GM23338 (cell line): ENCODE data around the gene CANX. TPM values are rescaled to one million over a fixed set of nuclear protein-coding genes. Genes with fewer than 3 reads are reported as not detected.

Experiments used
- ATAC-seq: fragments of 200-7000 bp; cut with Tn5 transposase; 3 replicates; pipeline ENCODE4 v1.9.1; 2020
- DNase-seq: peaks from one replicate; pipeline ENCODE4 v3.0.0-alpha.2; 2015; ENCODE audit warnings: low spot score
- H2AFZ ChIP-seq: fragments of 200-600 bp; sonication (generic); 2 replicates; pipeline ENCODE4 v1.8.0; 2016; ENCODE audit warnings: antibody characterized with exemption, mild to moderate bottlenecking, moderate library complexity
- H3F3A ChIP-seq: fragments of 200-600 bp; sonication (generic); replicated peaks from 2 replicates; pipeline ENCODE4 v1.8.0; 2017; ENCODE audit warnings: antibody characterized with exemption, mixed run types, low read depth
- H3K27ac ChIP-seq: fragments of 200-600 bp; sonication (generic); 2 replicates; pipeline ENCODE4 v1.6.1; 2016; ENCODE audit warnings: low read depth
- H3K27me3 ChIP-seq: fragments of 200-600 bp; sonication (generic); 2 replicates; pipeline ENCODE4 v1.8.0; 2016; ENCODE audit warnings: mild to moderate bottlenecking, mixed run types, moderate library complexity; ENCODE audit not compliant: insufficient read depth
- H3K36me3 ChIP-seq: fragments of 200-600 bp; sonication (generic); 2 replicates; pipeline ENCODE4 v1.8.0; 2016; ENCODE audit warnings: mild to moderate bottlenecking; ENCODE audit not compliant: insufficient read depth
- H3K4me1 ChIP-seq: fragments of 200-600 bp; sonication (generic); 2 replicates; pipeline ENCODE4 v1.8.0; 2016; ENCODE audit warnings: mild to moderate bottlenecking, moderate library complexity; ENCODE audit not compliant: insufficient read depth
- H3K4me2 ChIP-seq: fragments of 200-600 bp; sonication (generic); 2 replicates; pipeline ENCODE4 v1.7.1; 2017; ENCODE audit warnings: mixed run types
- H3K4me3 ChIP-seq: fragments of 200-600 bp; sonication (generic); 2 replicates; pipeline ENCODE4 v1.6.1; 2016; ENCODE audit warnings: mixed run types
- H3K79me2 ChIP-seq: fragments of 200-600 bp; sonication (generic); replicated peaks from 2 replicates; pipeline ENCODE4 v1.8.0; 2017; ENCODE audit warnings: mild to moderate bottlenecking; ENCODE audit not compliant: insufficient read depth
- H3K9me2 ChIP-seq: fragments of 200-600 bp; sonication (generic); 2 replicates; pipeline ENCODE4 v1.8.0; 2017; ENCODE audit not compliant: insufficient read depth
- H4K20me1 ChIP-seq: fragments of 200-600 bp; sonication (generic); replicated peaks from 2 replicates; pipeline ENCODE4 v1.8.0; 2017; ENCODE audit warnings: mild to moderate bottlenecking; ENCODE audit not compliant: insufficient read depth
- H3K27ac Mint-ChIP-seq: 2 replicates; pipeline ENCODE4 v1.8.0; 2020; ENCODE audit warnings: inconsistent platforms, mild to moderate bottlenecking, moderate library complexity, mixed read lengths
- H3K27me3 Mint-ChIP-seq: 3 replicates; pipeline ENCODE4 v1.8.0; 2022; ENCODE audit warnings: low read depth, mild to moderate bottlenecking, moderate library complexity, mixed read lengths, inconsistent platforms; ENCODE audit not compliant: insufficient read depth, poor library complexity
- H3K36me3 Mint-ChIP-seq: 3 replicates; pipeline ENCODE4 v1.8.0; 2021; ENCODE audit warnings: low read depth, mild to moderate bottlenecking, inconsistent platforms, moderate library complexity, mixed read lengths
- H3K4me1 Mint-ChIP-seq: 3 replicates; pipeline ENCODE4 v1.8.0; 2020; ENCODE audit warnings: mild to moderate bottlenecking, inconsistent platforms, mixed read lengths
- H3K4me3 Mint-ChIP-seq: 3 replicates; pipeline ENCODE4 v1.8.0; 2021; ENCODE audit warnings: moderate library complexity, mild to moderate bottlenecking, inconsistent platforms, mixed read lengths
- H3K9me3 Mint-ChIP-seq: 3 replicates; pipeline ENCODE4 v1.8.0; 2020; ENCODE audit warnings: moderate library complexity, mild to moderate bottlenecking, inconsistent platforms, mixed read lengths
- CREB1 ChIP-seq: fragments of 250-450 bp; sonication (Bioruptor Pico); IDR thresholded peaks from 2 replicates; pipeline ENCODE4 v1.5.0; 2020; ENCODE audit warnings: low read depth, mild to moderate bottlenecking, moderate library complexity
- EZH2 ChIP-seq: fragments of 200-600 bp; sonication (generic); IDR thresholded peaks from one replicate; pipeline ENCODE4 v1.8.0; 2017; ENCODE audit warnings: antibody characterized with exemption, mild to moderate bottlenecking, low read depth; ENCODE audit not compliant: unreplicated experiment
- JUNB ChIP-seq: IDR thresholded peaks from one replicate; pipeline ENCODE4 v1.6.1; 2016; ENCODE audit warnings: antibody characterized with exemption; ENCODE audit not compliant: unreplicated experiment
- POLR2AphosphoS5 ChIP-seq: IDR thresholded peaks from 2 replicates; pipeline ENCODE4 v1.6.1; 2016; ENCODE audit warnings: antibody characterized with exemption, low read depth
- ZNF114 ChIP-seq: fragments of 250-450 bp; sonication (Bioruptor Pico); IDR thresholded peaks from 2 replicates; pipeline ENCODE4 v1.5.0; 2020; ENCODE audit warnings: mild to moderate bottlenecking, moderate library complexity
- ZNF331 ChIP-seq: fragments of 250-450 bp; sonication (Bioruptor Pico); IDR thresholded peaks from 2 replicates; pipeline ENCODE4 v1.5.0; 2020; ENCODE audit warnings: low read depth, mild to moderate bottlenecking, moderate library complexity
- polyA plus RNA-seq: library from polyadenylated mRNA; unstranded; fragments of >200 nt; fragmentation: Nextera tagmentation; extraction: Ambion mirVana; gene quantifications from 2 replicates; pipeline ENCODE4 v1.2.1, GENCODE V29; 2016
- total RNA-seq: library from RNA; depleted of rRNA; stranded (reverse); fragments of >200 nt; shearing (Covaris generic); gene quantifications from 2 replicates; pipeline ENCODE4 v1.2.3, GENCODE V29; 2014
- TF ChIP-seq, protein P1 (sequence below): IDR thresholded peaks from 2 replicates; pipeline ENCODE4 v1.6.1; 2016; ENCODE audit warnings: antibody characterized with exemption
- TF ChIP-seq, protein P2 (sequence below): fragments of 250-450 bp; sonication (Bioruptor Pico); IDR thresholded peaks from 2 replicates; pipeline ENCODE4 v1.5.0; 2020; ENCODE audit warnings: mild to moderate bottlenecking, moderate library complexity
- TF ChIP-seq, protein P3 (sequence below), 2 experiments: fragments of 200-600 bp in 1 of 2; sonication (generic) in 1 of 2; conservative IDR thresholded peaks; 2 replicates each; pipeline versions ENCODE4 v1.5.1 to v1.6.1; 2016 to 2017; ENCODE audit warnings: antibody characterized with exemption in 2 of 2, low read depth in 2 of 2, mild to moderate bottlenecking in 2 of 2, moderate library complexity in 1 of 2
- TF ChIP-seq, protein P4 (sequence below): IDR thresholded peaks from one replicate; pipeline ENCODE4 v1.6.1; 2018; ENCODE audit warnings: antibody characterized with exemption; ENCODE audit not compliant: unreplicated experiment

Gene CANX
- total and polyA plus RNA-seq, 2 experiments from 2014 or later: 177 to 530 TPM

DNA sequence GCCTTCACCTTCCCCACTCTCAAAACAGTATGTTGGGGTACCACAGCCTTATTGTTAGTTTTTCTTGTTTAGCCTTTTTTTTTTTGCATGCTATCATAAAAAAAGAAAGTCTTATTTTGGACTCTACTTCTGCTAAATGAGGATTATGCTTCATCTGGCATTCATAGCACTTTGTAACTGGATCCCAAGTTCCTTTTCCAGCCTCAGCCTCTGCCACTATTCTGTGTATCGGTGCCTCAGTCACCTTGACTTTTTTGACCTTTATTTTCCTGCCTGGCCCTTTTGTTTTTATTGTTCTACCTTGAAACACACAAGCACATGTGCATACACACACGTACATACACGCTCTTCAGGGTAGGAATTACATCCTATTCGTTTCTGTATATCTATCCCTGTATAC is 25.4 kb downstream of the CANX start:
- H3K4me3 ChIP-seq: no peak overlapping the region
- DNase-seq (no peak), ATAC-seq (no peak)
- Mint-ChIP-seq H3K27ac (no peak overlapping the region), H3K4me1 (no peaks in the 10 kb centered on the region), H3K36me3 (peaks cover 90% of the 10 kb centered on the region), H3K9me3 (no peaks in the 10 kb centered on the region), H3K4me3 (no peak overlapping the region), H3K27me3 (peaks cover 2% of the 10 kb centered on the region)
- H3K27me3 ChIP-seq: no peaks in the 10 kb centered on the region
- H3K9me2 ChIP-seq: no peaks in the 10 kb centered on the region
- peaks cover 19% of the 10 kb centered on the region; the same call in 1 of the 2 replicates for H3K79me2 ChIP-seq
- no peak overlapping the region for H2AFZ ChIP-seq
- peaks cover 54% of the 10 kb centered on the region for H3F3A ChIP-seq
- peaks cover 41% of the 10 kb centered on the region for H4K20me1 ChIP-seq
- peak overlapping the region; percentile 77 for H3K27ac ChIP-seq
- peaks cover 95% of the 10 kb centered on the region for H3K36me3 ChIP-seq
- no peak overlapping the region for H3K4me2 ChIP-seq
- H3K4me1 ChIP-seq: no peaks in the 10 kb centered on the region
- TF ChIP-seq JUNB: no peak
- TF ChIP-seq, protein P1, sequence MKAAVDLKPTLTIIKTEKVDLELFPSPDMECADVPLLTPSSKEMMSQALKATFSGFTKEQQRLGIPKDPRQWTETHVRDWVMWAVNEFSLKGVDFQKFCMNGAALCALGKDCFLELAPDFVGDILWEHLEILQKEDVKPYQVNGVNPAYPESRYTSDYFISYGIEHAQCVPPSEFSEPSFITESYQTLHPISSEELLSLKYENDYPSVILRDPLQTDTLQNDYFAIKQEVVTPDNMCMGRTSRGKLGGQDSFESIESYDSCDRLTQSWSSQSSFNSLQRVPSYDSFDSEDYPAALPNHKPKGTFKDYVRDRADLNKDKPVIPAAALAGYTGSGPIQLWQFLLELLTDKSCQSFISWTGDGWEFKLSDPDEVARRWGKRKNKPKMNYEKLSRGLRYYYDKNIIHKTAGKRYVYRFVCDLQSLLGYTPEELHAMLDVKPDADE: no peak
- TF ChIP-seq POLR2AphosphoS5: no peak
- TF ChIP-seq, protein P2, sequence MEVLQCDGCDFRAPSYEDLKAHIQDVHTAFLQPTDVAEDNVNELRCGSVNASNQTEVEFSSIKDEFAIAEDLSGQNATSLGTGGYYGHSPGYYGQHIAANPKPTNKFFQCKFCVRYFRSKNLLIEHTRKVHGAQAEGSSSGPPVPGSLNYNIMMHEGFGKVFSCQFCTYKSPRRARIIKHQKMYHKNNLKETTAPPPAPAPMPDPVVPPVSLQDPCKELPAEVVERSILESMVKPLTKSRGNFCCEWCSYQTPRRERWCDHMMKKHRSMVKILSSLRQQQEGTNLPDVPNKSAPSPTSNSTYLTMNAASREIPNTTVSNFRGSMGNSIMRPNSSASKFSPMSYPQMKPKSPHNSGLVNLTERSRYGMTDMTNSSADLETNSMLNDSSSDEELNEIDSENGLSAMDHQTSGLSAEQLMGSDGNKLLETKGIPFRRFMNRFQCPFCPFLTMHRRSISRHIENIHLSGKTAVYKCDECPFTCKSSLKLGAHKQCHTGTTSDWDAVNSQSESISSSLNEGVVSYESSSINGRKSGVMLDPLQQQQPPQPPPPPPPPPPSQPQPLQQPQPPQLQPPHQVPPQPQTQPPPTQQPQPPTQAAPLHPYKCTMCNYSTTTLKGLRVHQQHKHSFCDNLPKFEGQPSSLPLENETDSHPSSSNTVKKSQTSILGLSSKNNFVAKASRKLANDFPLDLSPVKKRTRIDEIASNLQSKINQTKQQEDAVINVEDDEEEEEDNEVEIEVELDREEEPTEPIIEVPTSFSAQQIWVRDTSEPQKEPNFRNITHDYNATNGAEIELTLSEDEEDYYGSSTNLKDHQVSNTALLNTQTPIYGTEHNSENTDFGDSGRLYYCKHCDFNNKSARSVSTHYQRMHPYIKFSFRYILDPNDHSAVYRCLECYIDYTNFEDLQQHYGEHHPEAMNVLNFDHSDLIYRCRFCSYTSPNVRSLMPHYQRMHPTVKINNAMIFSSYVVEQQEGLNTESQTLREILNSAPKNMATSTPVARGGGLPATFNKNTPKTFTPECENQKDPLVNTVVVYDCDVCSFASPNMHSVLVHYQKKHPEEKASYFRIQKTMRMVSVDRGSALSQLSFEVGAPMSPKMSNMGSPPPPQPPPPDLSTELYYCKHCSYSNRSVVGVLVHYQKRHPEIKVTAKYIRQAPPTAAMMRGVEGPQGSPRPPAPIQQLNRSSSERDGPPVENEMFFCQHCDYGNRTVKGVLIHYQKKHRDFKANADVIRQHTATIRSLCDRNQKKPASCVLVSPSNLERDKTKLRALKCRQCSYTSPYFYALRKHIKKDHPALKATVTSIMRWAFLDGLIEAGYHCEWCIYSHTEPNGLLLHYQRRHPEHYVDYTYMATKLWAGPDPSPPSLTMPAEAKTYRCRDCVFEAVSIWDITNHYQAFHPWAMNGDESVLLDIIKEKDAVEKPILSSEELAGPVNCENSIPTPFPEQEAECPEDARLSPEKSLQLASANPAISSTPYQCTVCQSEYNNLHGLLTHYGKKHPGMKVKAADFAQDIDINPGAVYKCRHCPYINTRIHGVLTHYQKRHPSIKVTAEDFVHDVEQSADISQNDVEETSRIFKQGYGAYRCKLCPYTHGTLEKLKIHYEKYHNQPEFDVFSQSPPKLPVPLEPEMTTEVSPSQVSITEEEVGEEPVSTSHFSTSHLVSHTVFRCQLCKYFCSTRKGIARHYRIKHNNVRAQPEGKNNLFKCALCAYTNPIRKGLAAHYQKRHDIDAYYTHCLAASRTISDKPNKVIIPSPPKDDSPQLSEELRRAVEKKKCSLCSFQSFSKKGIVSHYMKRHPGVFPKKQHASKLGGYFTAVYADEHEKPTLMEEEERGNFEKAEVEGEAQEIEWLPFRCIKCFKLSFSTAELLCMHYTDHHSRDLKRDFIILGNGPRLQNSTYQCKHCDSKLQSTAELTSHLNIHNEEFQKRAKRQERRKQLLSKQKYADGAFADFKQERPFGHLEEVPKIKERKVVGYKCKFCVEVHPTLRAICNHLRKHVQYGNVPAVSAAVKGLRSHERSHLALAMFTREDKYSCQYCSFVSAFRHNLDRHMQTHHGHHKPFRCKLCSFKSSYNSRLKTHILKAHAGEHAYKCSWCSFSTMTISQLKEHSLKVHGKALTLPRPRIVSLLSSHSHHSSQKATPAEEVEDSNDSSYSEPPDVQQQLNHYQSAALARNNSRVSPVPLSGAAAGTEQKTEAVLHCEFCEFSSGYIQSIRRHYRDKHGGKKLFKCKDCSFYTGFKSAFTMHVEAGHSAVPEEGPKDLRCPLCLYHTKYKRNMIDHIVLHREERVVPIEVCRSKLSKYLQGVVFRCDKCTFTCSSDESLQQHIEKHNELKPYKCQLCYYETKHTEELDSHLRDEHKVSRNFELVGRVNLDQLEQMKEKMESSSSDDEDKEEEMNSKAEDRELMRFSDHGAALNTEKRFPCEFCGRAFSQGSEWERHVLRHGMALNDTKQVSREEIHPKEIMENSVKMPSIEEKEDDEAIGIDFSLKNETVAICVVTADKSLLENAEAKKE (CRISPR knock-in tag): no peak
- no peak for TF ChIP-seq CREB1 (CRISPR knock-in tag)
- TF ChIP-seq, protein P3, sequence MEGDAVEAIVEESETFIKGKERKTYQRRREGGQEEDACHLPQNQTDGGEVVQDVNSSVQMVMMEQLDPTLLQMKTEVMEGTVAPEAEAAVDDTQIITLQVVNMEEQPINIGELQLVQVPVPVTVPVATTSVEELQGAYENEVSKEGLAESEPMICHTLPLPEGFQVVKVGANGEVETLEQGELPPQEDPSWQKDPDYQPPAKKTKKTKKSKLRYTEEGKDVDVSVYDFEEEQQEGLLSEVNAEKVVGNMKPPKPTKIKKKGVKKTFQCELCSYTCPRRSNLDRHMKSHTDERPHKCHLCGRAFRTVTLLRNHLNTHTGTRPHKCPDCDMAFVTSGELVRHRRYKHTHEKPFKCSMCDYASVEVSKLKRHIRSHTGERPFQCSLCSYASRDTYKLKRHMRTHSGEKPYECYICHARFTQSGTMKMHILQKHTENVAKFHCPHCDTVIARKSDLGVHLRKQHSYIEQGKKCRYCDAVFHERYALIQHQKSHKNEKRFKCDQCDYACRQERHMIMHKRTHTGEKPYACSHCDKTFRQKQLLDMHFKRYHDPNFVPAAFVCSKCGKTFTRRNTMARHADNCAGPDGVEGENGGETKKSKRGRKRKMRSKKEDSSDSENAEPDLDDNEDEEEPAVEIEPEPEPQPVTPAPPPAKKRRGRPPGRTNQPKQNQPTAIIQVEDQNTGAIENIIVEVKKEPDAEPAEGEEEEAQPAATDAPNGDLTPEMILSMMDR (conservative IDR thresholded peaks at IDR 0.05; ENCODE audit: low read depth in 2 of 2): no peak
- TF ChIP-seq, protein P4, sequence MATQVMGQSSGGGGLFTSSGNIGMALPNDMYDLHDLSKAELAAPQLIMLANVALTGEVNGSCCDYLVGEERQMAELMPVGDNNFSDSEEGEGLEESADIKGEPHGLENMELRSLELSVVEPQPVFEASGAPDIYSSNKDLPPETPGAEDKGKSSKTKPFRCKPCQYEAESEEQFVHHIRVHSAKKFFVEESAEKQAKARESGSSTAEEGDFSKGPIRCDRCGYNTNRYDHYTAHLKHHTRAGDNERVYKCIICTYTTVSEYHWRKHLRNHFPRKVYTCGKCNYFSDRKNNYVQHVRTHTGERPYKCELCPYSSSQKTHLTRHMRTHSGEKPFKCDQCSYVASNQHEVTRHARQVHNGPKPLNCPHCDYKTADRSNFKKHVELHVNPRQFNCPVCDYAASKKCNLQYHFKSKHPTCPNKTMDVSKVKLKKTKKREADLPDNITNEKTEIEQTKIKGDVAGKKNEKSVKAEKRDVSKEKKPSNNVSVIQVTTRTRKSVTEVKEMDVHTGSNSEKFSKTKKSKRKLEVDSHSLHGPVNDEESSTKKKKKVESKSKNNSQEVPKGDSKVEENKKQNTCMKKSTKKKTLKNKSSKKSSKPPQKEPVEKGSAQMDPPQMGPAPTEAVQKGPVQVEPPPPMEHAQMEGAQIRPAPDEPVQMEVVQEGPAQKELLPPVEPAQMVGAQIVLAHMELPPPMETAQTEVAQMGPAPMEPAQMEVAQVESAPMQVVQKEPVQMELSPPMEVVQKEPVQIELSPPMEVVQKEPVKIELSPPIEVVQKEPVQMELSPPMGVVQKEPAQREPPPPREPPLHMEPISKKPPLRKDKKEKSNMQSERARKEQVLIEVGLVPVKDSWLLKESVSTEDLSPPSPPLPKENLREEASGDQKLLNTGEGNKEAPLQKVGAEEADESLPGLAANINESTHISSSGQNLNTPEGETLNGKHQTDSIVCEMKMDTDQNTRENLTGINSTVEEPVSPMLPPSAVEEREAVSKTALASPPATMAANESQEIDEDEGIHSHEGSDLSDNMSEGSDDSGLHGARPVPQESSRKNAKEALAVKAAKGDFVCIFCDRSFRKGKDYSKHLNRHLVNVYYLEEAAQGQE: no peak
- TF ChIP-seq ZNF114 (CRISPR knock-in tag): no peak
- no peak for TF ChIP-seq EZH2
- no peak for TF ChIP-seq ZNF331 (CRISPR knock-in tag)
